ENCODE measurements around the gene INPP4B.

DNA sequence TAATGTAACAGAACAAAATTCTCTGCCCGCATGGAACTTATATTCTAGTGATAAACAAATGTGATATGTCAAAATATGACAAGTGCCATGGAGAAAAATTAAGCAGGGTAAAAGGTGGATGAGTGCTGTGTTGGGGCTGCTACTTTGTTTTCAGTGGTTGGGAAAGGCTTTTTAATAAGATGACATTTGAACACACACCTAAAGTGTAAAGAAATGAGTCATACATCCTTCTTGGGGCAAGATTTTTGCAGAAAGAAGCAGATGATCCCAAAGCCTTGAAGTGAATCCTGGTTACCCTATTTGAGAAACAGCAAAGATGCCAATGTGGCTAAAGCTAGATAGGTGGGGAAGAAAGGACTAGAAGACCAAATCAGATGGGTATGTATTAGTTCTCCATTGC lies 564.1 kb downstream of the INPP4B start:
- no peak for TF ChIP-seq POLR2A (IDR thresholded peaks at IDR 0.05)
- TF ChIP-seq, protein P1, sequence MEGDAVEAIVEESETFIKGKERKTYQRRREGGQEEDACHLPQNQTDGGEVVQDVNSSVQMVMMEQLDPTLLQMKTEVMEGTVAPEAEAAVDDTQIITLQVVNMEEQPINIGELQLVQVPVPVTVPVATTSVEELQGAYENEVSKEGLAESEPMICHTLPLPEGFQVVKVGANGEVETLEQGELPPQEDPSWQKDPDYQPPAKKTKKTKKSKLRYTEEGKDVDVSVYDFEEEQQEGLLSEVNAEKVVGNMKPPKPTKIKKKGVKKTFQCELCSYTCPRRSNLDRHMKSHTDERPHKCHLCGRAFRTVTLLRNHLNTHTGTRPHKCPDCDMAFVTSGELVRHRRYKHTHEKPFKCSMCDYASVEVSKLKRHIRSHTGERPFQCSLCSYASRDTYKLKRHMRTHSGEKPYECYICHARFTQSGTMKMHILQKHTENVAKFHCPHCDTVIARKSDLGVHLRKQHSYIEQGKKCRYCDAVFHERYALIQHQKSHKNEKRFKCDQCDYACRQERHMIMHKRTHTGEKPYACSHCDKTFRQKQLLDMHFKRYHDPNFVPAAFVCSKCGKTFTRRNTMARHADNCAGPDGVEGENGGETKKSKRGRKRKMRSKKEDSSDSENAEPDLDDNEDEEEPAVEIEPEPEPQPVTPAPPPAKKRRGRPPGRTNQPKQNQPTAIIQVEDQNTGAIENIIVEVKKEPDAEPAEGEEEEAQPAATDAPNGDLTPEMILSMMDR (IDR thresholded peaks at IDR 0.05): no peak
- no peak for TF ChIP-seq POLR2AphosphoS5 (IDR thresholded peaks at IDR 0.05)
- TF ChIP-seq EP300 (IDR thresholded peaks at IDR 0.05): no peak
